Parathyroid adenoma (tissue), 2 donors: ENCODE data around the gene GDPD4.

Experiments
- H2AFZ ChIP-seq: fragments of 300-600 bp; sonication (generic); one replicate; pipeline ENCODE4 v1.7.0; 2017; ENCODE audit warnings: antibody characterized with exemption, mild to moderate bottlenecking
- H3K27ac ChIP-seq: fragments of 300-600 bp; sonication (generic); one replicate; pipeline ENCODE4 v1.7.0; 2017
- H3K27me3 ChIP-seq: fragments of 300-600 bp; sonication (generic); one replicate; pipeline ENCODE4 v1.7.0; 2017; ENCODE audit warnings: low read length; ENCODE audit not compliant: control insufficient read depth, insufficient read depth
- H3K36me3 ChIP-seq: fragments of 300-600 bp; sonication (generic); one replicate; pipeline ENCODE4 v1.7.0; 2017; ENCODE audit warnings: low read length; ENCODE audit not compliant: control insufficient read depth, insufficient read depth
- H3K4me1 ChIP-seq: fragments of 300-600 bp; sonication (generic); one replicate; pipeline ENCODE4 v1.7.0; 2017; ENCODE audit warnings: control low read depth
- H3K4me2 ChIP-seq: fragments of 300-600 bp; sonication (generic); one replicate; pipeline ENCODE4 v1.7.0; 2017; ENCODE audit warnings: low read length
- H3K4me3 ChIP-seq: fragments of 300-600 bp; sonication (generic); one replicate; pipeline ENCODE4 v1.7.0; 2017; ENCODE audit warnings: low read depth, low read length
- H3K79me2 ChIP-seq: fragments of 300-600 bp; sonication (generic); one replicate; pipeline ENCODE4 v1.7.0; 2017; ENCODE audit warnings: control low read depth
- H3K9ac ChIP-seq: fragments of 300-600 bp; sonication (generic); one replicate; pipeline ENCODE4 v1.7.0; 2017; ENCODE audit warnings: mild to moderate bottlenecking
- H3K9me3 ChIP-seq: fragments of 300-600 bp; sonication (generic); one replicate; pipeline ENCODE4 v1.7.0; 2017; ENCODE audit warnings: low read length; ENCODE audit not compliant: control insufficient read depth
- TF ChIP-seq, protein P1 (sequence below): fragments of 300-600 bp; sonication (generic); IDR thresholded peaks from one replicate; pipeline ENCODE4 v1.7.0; 2017; ENCODE audit warnings: antibody characterized with exemption, mild to moderate bottlenecking
- donor health status: primary hyperparathyroidism.

The GDPD4 gene

DNA sequence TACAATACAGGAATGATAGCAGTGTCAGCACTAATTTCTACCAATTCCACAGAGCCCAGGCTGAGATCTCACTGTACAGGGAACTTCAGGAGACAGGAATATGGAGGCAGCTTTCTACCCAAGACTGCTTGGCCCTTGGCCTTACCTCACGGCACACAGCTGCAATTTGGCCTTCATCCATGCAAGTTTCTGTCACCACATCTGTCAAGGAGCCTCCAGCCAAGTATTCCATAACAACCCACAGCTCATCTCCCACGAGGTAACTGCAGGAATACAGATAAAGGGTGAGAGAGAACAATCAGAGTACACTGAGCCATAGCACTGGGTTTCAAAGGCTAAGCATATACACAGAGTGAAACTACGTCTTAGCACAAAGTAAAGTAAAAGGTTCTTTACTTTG is 39.0 kb upstream of the GDPD4 start:
- Histone ChIP-seq H3K36me3 (no peaks in the 10 kb centered on the region), H3K79me2 (no peaks in the 10 kb centered on the region), H3K4me3 (no peak overlapping the region), H3K4me2 (no peak overlapping the region), H3K27me3 (no peaks in the 10 kb centered on the region), H3K9me3 (no peaks in the 10 kb centered on the region), H2AFZ (no peak overlapping the region), H3K27ac (no peak overlapping the region), H3K4me1 (no peaks in the 10 kb centered on the region), H3K9ac (no peak overlapping the region)
- TF ChIP-seq, protein P1, sequence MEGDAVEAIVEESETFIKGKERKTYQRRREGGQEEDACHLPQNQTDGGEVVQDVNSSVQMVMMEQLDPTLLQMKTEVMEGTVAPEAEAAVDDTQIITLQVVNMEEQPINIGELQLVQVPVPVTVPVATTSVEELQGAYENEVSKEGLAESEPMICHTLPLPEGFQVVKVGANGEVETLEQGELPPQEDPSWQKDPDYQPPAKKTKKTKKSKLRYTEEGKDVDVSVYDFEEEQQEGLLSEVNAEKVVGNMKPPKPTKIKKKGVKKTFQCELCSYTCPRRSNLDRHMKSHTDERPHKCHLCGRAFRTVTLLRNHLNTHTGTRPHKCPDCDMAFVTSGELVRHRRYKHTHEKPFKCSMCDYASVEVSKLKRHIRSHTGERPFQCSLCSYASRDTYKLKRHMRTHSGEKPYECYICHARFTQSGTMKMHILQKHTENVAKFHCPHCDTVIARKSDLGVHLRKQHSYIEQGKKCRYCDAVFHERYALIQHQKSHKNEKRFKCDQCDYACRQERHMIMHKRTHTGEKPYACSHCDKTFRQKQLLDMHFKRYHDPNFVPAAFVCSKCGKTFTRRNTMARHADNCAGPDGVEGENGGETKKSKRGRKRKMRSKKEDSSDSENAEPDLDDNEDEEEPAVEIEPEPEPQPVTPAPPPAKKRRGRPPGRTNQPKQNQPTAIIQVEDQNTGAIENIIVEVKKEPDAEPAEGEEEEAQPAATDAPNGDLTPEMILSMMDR, result no peak

DNA sequence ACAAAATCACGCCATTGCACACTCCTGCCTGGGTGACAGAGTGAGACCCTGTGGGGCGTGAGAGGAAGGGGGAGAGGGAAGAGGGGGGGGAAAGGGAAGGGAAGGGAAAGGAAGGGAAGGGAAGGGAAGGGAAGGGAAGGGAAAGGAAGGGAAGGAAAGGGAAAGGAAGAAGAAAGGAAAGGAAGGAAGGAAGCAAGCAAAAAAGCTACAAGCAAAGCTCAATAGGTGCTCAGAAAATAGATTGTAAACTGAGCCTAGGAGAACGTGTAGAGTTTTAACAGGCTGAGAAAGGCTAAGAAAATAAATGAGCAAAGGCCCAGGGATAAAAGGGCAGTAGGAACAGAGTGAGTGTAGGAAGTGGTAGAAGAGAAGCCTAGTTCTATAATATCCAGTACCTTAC is 30.8 kb upstream of the GDPD4 start:
- no peaks in the 10 kb centered on the region for H3K9me3 ChIP-seq
- no peak overlapping the region for H3K27ac ChIP-seq
- TF ChIP-seq, protein P1, result no peak
- no peaks in the 10 kb centered on the region for H3K4me1 ChIP-seq
- no peaks in the 10 kb centered on the region for H3K36me3 ChIP-seq
- H3K79me2 ChIP-seq, result no peaks in the 10 kb centered on the region
- H3K4me2 ChIP-seq, result no peak overlapping the region
- no peak overlapping the region for H3K4me3 ChIP-seq
- H3K27me3 ChIP-seq, result no peaks in the 10 kb centered on the region
- H3K9ac ChIP-seq, result no peak overlapping the region
- H2AFZ ChIP-seq, result no peak overlapping the region

DNA sequence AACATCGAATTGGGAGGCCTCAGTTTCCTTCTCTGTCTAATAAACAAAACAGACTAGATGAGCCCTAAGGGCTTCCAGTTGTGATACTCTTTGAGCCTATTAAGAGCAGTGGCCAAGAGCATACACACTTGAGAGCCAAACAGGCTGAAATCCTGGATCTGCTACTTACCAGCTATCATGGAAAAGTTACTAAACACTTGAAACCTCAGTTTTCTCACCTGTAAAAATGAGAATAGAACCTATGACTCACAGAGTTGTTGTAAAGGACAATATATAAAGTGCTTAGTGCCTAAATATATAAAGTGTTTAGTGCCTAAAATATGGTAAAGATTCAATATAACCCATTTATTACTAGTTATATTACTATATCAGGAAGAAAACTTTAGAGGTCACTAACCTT is 23.7 kb upstream of the GDPD4 start:
- H3K4me2 ChIP-seq, result no peak overlapping the region
- no peaks in the 10 kb centered on the region for H3K4me1 ChIP-seq
- H2AFZ ChIP-seq, result no peak overlapping the region
- no peak overlapping the region for H3K27ac ChIP-seq
- TF ChIP-seq, protein P1, result no peak
- H3K9ac ChIP-seq, result no peak overlapping the region
- no peaks in the 10 kb centered on the region for H3K9me3 ChIP-seq
- H3K79me2 ChIP-seq, result no peaks in the 10 kb centered on the region
- no peaks in the 10 kb centered on the region for H3K27me3 ChIP-seq
- no peaks in the 10 kb centered on the region for H3K36me3 ChIP-seq
- H3K4me3 ChIP-seq, result no peak overlapping the region

DNA sequence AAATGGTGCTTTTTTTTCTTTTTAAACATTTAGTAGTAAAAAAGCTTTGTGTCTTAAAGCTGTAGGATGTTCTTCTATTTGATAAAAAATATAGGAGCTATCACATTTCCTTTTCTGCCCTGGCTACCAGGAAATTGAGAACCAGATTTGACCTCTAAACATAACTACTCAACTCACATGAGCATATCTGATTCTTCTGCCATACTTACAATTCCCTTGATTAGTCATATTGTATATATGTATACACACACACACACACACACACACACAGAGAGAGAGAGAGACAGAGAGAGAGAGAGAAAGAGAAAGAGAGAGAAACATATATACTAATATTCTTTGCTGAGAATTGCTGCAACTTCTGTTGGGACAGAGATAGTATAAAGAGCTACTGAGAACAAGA is 23.0 kb upstream of the GDPD4 start:
- H3K4me2 ChIP-seq, result no peak overlapping the region
- H3K27ac ChIP-seq, result no peak overlapping the region
- no peak overlapping the region for H3K4me3 ChIP-seq
- H3K9ac ChIP-seq, result no peak overlapping the region
- H2AFZ ChIP-seq, result no peak overlapping the region
- H3K36me3 ChIP-seq, result no peaks in the 10 kb centered on the region
- no peaks in the 10 kb centered on the region for H3K79me2 ChIP-seq
- no peaks in the 10 kb centered on the region for H3K9me3 ChIP-seq
- no peaks in the 10 kb centered on the region for H3K27me3 ChIP-seq
- H3K4me1 ChIP-seq, result no peaks in the 10 kb centered on the region
- TF ChIP-seq, protein P1, result no peak

DNA sequence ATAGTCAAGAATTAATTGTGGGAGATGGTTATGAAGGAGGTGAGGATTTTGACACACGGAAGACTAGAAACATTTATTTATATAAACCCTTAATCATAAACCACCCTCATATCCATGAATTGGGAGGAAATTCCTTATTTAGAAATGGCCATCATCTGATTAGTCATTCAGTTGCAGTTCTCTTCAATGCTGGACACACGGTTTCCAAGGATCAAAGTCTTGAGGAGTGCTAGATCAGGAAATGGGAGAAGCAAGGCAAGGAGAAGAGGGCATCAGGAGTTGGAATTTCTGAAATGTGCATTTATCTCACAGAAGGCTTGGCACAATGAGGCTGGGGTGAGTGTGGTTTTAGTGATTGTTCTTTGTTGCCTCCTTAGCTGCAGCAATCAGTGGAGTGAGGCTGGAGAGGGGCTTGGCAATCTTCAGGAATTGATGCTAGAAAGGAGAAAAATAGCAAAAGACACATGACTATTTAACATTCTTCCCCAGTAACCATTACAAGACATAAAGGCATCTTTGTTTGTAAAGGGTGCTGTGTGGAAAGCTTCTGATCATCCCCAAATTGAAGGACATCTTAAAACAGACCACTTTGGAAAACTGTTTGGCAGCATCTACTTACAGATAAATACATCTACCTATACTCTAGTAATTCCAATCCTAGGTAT is 21.6 kb upstream of the GDPD4 start:
- Histone ChIP-seq H3K4me2 (no peak overlapping the region), H3K4me1 (no peaks in the 10 kb centered on the region), H3K36me3 (no peaks in the 10 kb centered on the region), H3K27ac (no peak overlapping the region), H3K9me3 (no peaks in the 10 kb centered on the region), H3K9ac (no peak overlapping the region), H2AFZ (no peak overlapping the region), H3K79me2 (no peaks in the 10 kb centered on the region), H3K27me3 (no peaks in the 10 kb centered on the region), H3K4me3 (no peak overlapping the region)
- TF ChIP-seq, protein P1, result no peak
